GM19463 (cell line): ENCODE results near the gene TNS3.
"Not testable (repeated sequence)": the region's sequence is repeated elsewhere in the genome, so short reads cannot be mapped to it uniquely, and the experiment has no call there.

Experiments
- ATAC-seq: cut with Tn5 transposase; IDR thresholded peaks from one replicate; pipeline ENCODE4 v1.9.1; 2021; ENCODE audit warnings: mild to moderate bottlenecking, moderate library complexity; ENCODE audit not compliant: unreplicated experiment

TNS3 gene

DNA sequence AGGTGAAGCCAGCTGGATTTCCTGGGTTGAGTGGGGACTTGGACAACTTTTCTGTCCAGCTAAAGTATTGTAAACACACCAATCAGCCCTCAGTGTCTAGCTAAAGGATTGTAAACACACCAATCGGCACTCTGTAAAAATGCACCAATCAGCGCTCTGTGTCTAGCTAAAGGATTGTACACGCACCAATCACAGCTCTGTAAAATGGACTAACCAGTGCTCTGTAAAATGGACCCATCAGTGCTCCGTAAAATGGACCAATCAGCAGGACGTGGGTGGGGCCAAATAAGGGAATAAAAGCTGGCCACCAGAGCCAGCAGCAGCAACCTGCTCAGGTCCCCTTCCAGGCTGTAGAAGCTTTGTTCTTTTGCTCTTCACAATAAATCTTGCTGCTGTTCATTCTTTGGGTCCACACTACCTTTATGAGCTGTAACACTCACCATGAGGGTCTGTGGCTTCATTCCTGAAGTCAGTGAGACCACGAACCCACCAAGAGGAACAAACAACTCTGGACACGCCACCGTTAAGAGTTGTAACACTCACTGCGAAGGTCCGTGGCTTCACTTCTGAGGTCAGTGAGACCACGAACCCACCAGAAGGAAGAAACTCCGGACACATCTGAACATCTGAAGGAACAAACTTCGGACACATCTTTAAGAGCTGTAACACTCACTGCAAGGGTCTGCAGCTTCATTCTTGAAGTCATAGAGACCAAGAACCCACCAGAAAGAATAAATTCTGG lies 21.8 kb upstream of the TNS3 start:
- not testable (repeated sequence) for ATAC-seq

DNA sequence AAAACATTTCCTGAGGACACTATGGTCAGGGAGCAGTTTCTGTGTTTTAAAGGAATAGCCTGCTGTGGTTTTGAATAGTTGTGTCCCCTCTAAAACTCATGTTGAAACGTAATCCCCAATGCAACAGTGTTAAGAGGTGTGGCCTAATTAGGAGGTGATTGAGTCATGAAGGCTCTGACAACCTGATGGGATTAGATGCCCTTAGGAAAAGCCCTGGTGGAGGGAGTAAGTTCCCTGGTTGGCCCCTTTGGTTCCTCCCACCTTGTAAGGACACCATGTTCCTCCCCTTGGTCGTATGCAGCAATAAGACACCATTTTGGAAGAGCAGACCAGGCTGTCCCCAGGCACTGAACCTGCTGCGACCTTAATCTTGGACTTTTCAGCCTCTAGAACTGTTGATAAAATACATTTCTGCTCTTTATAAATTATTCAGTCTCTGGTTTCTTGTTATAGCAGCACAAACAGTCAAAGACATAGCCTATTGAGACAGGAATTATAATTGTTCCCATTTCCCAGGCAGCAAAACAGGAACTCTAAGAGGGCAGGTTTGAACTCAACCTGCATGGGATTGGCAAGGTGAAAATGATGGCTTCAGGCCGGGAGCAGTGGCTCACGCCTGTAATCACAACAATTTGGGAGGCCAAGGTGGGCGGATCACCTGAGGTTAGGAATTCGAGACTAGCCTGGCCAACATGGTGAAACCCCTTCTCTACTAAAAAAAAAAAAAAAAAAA lies 20.5 kb upstream of the TNS3 start:
- no peak for ATAC-seq

DNA sequence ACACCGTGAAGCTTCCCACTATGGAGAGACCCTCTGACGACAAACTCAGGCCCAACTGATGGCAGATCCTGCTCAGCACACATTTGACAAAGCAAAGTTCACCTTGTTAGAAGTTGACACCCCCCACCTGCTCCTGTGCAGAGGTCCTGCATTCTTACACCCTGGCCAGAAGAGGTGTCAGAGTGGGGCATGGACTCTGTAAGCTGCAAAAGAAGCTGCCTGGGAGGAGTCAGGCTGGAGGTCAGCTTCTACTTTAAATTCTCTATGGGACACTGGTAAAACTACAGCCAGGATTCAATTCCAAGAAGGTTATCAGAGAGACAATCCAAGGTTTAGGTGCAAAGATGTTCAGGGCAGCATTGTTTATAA lies 20.0 kb upstream of the TNS3 start:
- no peak for ATAC-seq

DNA sequence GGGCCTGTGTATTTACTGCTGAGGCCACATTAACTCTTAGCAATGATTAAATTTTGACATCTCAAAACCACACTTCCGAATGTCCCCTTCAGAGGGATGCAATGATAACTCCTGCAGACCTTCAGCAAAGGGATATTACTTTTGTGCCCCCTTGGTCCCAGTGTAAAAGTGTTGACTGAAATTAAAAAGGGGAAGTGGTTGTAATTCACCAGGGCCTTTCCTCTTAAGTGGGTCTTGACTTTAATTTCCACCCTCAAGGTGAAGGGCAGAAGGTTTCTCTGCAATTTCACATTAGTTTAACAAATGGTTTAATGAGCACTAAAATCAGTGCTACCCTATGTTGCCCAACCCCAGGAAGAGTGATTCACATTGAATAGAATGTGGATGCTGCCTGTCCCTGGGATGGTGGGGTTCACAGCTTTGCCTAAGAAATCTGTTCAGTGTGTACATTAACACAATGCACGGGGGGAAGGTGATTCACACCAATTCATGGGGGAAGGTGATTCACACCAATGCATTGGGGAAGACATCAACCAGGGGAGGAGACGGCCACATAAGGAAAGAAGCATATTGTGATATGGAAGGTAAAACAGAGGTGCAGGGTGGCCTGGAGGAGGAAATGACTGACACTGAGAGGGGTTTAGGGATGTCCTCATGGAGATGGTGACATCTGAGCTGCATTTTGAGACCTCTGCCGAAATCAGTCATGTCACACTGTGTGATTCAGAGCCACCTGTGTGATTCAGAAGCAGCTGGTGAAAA lies 19.4 kb upstream of the TNS3 start:
- peak; percentile 65 for ATAC-seq

DNA sequence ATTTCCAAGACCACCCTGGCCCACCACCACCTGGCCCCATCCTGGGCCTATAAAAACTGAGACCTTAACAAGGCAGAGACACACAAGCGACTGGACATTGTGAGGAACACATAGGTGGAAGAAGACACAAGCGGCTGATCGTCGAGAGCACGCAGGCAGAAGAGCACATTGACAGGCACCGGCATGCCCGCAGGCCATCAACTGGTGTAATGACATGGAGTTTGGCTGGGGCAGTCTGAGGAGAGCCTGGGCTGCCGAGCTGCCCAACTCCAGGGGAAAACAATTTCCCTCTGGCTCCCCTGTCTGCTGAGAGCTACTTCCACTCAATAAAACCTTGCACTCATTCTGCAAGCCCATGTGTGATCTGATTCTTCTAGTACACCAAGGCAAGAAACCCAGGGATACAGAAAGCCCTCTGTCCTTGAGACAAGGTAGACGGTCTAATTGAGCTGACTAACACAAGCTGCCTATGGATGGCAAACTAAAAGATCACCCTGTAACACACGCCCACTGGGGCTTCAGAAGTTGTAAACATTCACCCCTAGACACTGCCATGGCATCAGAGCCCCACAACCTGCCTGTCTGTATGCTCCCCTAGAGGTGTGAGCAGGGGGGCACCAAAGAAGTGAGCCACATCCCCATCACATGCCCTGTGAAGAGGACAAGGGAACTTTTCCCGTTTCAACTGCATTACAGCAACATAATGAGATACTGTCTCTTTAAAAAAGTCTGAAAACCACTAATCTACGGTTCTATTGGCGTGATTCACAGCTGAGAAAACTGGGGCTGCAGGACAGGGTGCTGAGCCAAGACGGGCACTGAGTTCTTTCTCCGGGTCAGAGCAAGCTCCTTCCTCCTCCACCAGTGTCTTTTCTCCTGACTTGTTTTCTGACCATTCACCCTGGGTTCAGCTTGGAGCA lies 18.5 kb upstream of the TNS3 start:
- ATAC-seq = peak; percentile 61

DNA sequence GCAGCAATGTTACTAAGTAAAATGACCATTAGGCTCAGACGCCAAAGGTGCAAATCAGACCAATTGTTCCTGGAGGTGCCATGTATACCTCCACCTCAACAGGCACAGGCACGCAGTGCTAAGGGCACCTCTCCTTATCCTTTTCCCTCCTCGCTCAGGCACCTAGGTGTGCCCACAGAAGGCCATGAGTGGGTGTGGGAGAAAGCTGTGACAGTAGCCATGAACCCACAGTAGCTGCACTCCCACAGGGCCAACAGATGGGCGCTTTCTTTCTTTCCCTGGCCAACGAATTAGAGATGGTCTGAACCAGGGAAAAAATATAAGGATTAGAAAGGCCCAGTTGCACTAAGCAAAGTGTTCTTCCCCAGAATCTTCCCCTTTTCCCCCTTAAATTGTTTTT lies 15.5 kb upstream of the TNS3 start:
- ATAC-seq = no peak

DNA sequence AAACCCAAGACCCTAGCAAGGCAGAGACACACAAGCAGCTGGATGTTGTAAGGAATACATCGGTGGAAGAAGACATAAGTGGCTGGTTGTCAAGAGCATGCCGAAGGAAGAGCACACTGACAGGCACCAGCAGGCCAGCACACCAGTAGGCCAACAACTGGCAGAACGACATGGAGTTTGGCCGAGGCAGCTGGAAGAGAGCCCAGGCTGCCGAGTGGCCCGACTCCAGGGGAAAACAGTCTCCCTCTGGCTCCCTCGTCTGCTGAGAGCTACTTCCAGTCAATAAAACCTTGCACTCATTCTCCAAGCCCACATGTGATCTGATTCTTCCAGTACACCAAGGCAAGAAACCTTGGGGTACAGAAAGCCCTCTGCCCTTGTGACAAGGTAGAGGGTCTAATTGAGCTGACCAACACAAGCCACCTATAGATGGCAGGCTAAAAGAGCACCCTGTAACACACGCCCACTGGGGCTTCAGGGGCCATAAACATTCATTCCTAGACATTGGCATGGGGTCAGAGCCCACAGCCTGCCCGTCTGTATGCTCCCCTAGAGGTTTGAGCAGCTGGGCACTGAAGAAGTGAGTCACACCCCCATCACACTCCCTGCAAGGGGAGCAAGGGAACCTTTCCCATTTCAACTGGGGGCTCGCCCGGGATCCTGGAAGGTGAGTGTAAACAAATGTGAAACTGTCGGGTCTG lies 14.7 kb upstream of the TNS3 start:
- no peak for ATAC-seq

DNA sequence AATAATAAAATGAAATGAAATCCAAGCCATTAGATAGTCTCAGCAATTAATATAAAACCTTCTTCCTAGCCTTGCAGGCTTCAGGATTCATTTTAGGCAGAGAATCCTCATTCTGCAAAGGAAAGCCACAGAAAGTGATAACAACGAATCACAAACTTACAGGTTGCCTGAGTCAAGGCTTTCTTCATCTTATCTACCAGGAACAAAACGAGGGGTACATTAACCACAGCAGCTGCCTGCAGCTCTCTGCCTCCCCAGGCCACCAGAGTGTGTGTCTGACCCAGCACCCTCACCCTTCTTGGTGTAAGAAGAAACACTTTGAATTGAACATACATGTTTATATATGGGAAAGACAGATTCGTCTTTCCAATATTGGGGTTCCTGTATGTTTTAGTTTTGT lies 12.5 kb upstream of the TNS3 start:
- ATAC-seq = no peak

DNA sequence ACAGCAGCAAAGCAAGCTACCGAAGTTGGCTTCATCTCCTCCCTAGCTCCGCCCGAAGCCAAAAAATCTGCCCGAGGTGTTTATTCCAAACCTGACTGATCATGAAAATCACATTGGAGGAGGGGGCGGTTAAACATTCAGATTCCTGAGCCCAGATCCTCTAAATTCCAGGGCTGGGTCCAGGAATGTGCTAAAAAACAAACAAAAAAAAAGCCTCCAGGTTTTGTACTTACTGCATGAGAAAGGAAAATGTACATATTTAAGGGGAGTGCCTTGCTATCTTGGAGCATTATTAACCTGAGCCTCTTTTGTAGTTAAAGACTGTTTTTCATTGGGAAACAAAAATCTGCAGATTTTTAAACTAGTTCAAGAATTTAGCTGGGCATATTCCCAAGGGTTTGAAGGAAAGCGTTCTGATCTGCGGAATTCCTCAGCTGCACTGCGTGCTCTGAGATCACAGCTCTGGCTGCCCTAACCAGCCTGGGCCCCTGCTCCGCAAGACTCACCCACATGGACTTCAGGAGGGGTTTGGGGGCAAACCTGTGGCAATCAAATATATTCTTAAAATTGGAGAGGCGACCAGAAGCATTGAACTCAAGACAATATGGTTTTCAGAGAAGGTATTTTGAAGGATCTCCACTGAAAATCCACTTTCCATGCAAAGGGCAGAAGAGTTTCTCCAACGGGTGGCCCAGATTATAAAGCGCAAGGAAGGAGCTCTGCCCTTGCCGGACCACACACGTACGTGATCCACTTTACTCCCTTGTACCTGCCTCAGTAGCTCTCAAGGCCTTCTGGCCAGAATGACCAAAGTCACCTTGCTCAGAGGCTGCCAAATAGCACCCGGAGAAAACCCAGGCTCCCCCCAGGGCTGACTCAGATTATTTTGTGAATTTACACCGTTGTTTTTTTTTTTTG lies 10.0 kb upstream of the TNS3 start:
- ATAC-seq = no peak

DNA sequence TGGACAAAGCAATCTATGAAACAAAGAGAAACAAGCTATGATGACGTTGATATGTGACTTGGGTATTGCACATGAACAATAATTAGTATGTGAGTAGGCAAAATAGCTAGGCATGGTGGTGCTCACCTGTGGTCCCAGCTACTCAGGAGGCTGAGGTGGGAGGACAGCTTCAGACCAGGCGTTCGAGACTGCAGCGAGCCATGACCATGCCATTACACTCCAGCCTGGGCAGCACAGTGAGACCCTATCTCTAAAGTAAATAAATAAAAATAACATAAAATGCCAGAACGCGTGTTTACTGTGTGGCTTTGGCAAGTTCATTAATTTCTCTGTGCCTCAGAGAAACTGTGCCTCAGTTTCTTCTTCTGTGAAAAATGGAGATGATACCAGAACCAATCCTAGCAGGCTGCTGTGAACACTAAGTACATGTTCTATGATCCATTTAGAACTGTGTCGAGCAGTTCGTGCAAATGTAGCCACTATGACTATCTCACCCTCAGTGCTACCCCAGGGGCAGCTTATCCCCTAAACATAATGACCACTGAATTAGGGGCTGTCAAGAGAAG lies 9.3 kb upstream of the TNS3 start:
- ATAC-seq = no peak

DNA sequence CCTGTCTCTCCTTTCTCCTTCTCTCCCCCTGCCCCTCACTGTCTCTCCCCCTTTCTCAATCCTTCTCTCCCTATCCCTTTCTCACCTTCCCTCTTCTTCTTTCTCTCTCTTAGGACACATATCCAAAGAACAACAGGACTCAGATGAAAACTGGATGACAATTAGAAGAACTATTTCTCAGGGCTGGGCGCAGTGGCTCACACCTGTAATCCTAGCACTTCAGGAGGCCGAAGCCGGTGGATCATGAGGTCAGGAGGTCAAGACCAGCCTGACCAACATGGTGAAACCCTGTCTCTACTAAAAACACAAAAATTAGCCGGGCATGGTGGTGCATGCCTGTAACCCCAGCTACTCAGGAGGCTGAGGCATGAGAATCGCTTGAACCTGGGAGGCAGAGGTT lies 8.3 kb upstream of the TNS3 start:
- ATAC-seq = not testable (repeated sequence)

DNA sequence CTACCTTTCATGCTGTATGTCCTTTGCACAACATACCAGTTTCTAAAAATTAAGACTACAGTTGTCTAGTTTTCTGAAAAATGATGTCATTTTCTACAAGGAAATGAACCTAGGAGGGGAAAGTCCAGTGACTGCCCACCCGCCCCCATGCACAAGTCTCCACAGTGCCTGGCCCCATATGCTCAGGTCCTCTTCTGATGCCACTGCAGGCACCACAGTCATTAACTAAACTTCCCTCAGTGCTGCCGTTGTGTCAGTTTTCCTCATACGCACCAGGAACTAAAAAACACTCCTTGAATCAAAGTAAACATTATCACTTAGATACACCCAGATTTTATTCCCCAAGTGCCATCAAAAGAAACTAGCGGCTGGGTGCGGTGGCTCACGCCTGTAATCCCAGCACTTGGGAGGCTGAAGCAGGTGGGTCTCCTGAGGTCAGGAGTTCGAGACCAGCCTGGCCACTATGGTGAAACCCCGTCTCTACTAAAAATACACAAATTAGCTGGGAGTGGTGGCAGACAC lies 6.9 kb upstream of the TNS3 start:
- ATAC-seq = no peak

DNA sequence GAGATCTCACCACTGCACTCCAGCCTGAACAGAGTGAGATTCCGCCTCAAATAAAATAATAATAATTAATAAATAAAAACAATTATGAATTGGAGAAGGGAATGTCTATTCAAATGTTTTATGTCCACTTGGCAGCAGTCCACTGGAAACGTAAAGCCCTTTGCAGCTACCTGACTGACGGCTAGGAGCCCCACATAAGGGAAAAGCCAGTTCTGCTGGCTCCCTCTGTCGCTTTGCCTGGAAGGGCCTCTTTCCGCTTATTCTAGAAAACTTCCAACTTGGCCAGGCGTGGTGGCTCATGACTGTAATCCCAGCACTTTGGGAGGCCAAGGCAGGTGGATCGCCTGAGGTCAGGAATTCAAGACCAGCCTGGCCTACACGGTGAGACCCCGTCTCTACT lies 6.1 kb upstream of the TNS3 start:
- ATAC-seq = no peak

DNA sequence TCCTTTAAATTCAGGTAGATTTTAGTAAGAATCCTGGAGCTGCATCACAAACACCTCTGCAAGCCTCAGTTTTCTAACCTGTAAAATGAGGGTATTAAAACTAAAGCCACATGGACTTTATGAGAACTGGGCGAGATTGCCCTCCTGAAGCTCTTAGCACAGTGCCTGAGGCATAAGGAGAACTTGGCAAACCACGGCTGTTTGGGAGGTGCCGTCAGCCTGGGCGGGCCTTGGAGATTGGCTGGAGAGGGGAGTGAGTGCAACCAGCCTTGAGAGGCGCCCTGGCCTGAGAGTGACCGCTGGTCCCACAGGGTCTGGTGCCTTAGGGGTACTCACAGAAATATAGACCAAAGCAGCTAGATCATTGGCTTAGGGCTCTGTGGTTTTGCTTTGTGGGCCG lies 5.4 kb upstream of the TNS3 start:
- ATAC-seq = no peak

DNA sequence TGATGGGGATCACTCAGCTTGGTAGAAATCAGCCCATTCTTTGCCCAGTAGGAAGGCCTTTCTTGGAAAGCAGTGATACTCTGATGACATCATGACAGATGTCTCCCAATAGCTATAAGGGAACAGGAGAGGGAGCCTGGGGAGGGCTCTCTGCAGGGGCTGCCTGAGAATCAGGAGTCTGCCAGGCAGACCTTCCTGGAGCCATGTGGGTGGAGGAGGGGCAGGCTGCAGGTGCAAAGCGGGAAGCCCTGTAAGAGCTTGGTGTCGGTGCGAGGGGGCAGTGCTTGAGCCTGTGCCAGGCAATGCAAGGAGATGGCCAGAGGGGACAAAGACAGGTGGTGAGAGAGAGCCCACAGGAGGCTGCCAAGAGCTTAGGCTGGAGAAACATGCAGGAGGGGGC lies 5.0 kb upstream of the TNS3 start:
- ATAC-seq = no peak

DNA sequence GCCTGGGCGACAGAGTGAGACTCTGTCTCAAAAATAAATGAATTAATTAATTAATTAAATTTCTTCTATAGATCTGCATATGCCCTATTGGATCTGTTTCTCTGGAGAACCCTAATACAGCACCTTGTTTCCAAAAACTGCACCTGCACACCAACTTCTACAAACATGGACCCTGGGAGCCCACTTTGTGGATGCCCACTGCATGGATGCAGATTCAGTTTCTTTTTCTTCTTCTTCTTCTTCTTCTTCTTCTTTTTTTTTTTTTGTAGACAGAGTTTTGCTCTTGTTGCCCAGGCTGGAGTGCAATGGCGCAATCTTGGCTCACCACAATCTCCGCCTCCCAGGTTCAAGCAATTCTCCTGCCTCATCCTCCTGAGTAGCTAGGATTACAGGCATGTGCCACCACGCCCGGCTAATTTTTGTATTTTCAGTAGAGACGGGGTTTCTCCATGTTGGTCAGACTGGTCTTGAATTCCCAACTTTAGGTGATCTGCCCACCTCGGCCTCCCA lies 4.3 kb upstream of the TNS3 start:
- ATAC-seq = not testable (repeated sequence)

DNA sequence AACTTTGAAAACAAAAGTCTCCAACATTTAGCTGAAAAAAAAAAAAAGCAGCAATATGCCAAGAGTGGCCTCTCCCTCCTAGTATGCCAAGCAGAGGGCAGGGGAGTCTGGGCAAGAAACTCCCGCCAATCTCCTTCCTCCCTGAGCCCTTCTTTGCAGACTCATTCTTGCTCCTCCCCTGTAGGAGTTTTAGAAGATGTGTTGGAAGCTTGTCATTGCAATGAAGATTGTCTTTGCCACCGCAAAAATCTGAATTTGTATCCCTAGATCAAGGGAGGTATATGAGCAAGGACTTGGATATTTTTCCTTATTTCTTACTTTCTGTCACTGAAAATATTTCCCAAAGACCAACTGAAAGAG lies 2.6 kb upstream of the TNS3 start:
- no peak for ATAC-seq

DNA sequence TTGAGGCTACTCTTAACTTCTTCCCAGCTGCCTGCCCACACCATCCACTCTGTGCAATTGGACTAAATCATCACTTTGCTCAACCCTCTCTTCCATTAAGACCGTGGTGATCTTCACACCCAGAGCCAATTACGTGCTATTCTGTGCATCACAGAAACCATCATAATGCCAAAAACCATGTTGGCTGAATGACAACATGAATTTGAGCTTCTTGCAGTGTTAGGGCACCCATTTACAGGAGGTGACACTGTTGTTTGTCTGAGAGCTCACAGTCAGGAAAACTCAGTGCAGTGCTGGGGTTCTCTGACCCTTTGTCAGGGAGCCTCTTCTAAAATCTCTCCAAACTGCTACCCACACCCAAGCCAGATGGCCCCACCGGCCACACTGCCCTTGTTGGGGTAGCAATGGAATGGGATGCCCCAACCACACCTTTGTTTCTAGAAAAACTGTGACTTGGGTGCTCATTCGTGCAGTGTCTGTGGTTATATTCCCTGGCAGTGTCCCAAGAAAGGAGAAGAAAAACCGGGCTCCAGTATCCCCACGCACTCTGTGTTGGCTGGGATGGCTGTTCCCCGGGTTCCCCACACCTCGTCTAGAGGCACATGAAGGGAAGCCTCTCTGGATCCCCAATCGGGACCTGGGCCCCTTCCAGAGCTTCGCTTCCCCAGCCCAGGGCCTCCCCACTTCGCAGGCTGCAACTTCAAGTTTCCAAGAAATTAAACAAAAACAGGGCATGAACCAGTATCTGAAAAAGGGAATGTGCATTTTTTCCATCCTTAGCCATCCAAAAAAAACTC lies 2.0 kb upstream of the TNS3 start:
- no peak for ATAC-seq
